ENCODE data around the gene KCNH1.
"Not testable (repeated sequence)": the region's sequence is repeated elsewhere in the genome, so short reads cannot be mapped to it uniquely, and the experiment has no call there.

KCNH1 gene

DNA sequence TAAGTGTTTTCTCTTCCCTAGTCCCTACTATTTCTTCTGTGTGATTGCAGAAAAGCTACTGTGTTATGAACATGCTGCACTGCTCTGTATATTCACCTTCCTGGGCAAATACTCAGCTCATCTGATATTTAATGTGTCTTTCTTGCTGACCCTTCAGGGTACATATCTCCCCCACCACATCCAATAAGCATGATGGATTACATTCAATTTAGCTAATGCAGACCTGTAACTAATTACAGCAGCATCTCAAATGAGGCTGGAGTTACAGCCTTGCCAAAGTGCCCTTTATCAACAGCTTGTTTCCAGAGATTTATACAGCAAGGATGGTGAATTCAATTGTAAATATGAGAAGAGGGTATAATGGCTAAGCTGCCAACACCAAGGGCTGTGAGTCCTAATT lies 144.0 kb downstream of the KCNH1 start:
- DNase-seq (ENCODE audit: low read depth) = no peak

DNA sequence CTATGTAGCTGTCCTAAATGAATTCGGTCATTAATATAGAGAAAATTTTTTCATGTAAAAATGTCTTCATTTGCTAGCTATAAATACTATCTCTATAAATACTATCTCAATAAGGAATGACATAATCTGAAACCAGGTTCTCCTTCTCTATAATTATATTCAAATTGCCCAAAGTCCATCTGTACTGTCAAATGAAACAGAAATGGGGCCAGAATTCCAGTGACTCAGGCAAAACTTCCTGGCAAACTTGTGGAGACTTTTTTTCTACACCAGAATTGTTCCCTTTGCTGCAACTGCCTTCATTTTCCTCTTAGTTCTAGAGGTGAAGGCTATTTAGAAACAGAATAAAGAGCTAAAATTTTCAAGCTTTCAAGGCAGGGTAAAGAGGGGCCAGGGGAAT lies 152.5 kb downstream of the KCNH1 start:
- no peak overlapping the region for H3K4me3 ChIP-seq (ENCODE audit: low read depth, low read length)
- DNase-seq (ENCODE audit: low read depth) = no peak
- TF ChIP-seq, protein P1, sequence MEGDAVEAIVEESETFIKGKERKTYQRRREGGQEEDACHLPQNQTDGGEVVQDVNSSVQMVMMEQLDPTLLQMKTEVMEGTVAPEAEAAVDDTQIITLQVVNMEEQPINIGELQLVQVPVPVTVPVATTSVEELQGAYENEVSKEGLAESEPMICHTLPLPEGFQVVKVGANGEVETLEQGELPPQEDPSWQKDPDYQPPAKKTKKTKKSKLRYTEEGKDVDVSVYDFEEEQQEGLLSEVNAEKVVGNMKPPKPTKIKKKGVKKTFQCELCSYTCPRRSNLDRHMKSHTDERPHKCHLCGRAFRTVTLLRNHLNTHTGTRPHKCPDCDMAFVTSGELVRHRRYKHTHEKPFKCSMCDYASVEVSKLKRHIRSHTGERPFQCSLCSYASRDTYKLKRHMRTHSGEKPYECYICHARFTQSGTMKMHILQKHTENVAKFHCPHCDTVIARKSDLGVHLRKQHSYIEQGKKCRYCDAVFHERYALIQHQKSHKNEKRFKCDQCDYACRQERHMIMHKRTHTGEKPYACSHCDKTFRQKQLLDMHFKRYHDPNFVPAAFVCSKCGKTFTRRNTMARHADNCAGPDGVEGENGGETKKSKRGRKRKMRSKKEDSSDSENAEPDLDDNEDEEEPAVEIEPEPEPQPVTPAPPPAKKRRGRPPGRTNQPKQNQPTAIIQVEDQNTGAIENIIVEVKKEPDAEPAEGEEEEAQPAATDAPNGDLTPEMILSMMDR (IDR thresholded peaks at IDR 0.05; ENCODE audit: control insufficient read depth, extremely low read depth, insufficient read depth) = no peak

More for the DNA sequence above, 144.0 kb downstream of the KCNH1 start:
- H3K4me3 ChIP-seq (ENCODE audit: low read depth, low read length) = no peak overlapping the region
- TF ChIP-seq, protein P1 (IDR thresholded peaks at IDR 0.05; ENCODE audit: control insufficient read depth, extremely low read depth, insufficient read depth) = no peak

DNA sequence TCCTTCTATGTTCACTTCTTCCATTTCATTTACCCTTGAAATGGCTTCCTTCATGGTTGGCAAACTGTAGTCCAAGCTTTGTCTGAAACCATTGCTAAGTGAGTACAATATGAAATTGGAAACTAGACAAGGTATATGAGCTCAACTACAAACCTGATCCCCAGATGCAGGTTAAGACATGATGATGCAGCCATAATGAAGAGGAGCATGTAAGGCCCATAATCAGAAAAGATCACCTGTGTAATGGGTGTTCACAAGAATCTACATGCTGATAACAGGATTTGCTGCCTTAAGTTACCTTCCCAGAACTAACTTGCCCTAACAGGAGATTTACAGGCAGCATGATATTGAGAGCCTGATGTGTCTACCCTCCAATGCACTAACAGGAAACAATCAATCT lies 153.9 kb downstream of the KCNH1 start:
- no peak for DNase-seq (ENCODE audit: low read depth)
- H3K4me3 ChIP-seq (ENCODE audit: low read depth, low read length) = no peak overlapping the region
- TF ChIP-seq, protein P1 (IDR thresholded peaks at IDR 0.05; ENCODE audit: control insufficient read depth, extremely low read depth, insufficient read depth) = no peak

DNA sequence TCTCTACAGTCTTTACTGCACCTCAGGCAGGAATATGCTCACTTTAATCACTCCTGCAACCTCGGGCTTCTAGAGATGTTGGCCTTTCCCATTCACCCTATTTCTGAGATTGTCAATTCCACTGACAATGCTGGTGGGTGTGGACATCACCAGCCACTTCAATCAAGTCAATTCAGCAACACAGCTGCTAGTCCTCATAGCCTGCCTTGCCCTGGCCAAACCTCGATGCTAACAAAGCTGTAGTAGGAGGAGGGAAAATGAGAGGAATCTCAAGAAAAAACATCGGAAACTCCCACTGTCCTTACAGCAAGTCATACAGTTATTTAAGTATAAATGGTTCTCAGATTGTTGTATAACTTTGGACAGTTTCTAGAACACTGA lies 155.0 kb downstream of the KCNH1 start:
- TF ChIP-seq, protein P1 (IDR thresholded peaks at IDR 0.05; ENCODE audit: control insufficient read depth, extremely low read depth, insufficient read depth) = no peak
- no peak for DNase-seq (ENCODE audit: low read depth)
- no peak overlapping the region for H3K4me3 ChIP-seq (ENCODE audit: low read depth, low read length)

DNA sequence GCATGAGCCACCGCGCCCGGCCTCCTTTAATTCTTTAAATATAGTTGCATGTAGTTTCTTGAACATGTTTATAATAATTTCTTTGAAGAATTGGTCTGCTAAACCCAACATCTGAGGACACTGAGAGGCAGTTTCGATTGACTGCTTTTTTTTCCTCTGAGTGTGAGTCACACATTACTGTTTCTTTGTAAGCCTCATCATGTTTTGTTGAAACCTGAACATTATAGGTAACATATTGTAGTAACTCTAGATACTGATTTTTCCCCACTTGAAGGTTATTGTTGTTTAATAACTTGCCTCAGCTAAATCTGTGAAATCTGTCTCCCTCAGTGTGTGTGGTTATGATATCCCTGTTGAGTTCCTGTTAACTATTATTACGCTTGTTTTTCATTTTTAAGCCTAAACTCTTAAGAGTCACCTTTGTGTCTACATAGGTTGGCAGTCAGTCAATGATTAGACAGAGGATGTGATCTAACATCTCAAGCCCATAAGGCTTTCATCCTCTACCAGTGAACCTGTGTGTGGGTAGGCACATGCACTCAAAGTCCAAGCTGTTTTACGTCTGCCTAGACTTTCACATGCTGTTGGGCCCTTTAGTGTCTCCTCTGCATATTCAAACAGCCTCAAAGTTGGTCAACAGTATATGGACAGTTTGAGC lies 155.5 kb downstream of the KCNH1 start:
- TF ChIP-seq, protein P1 (IDR thresholded peaks at IDR 0.05; ENCODE audit: control insufficient read depth, extremely low read depth, insufficient read depth) = no peak
- no peak overlapping the region for H3K4me3 ChIP-seq (ENCODE audit: low read depth, low read length)
- no peak for DNase-seq (ENCODE audit: low read depth)

DNA sequence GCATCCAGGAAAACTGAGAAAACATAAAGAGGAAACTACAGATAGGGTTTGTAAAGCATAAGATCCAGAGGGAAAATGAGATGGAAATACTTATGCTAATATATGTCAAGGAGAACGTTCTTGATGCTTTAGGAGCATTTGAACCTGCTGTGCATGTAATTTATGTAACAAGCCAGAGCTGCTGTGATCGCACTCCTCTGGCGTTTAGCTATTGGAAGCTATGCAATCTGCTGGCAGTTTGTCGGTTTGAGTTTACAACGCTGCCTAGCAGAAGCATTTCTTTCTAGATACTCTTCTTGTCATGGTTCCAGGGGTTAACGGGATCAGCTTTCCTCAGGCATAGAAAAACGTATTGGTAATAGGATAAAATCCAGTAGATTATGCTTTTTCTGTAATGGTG lies 182.7 kb downstream of the KCNH1 start:
- H3K4me3 ChIP-seq (ENCODE audit: low read depth, low read length) = no peak overlapping the region
- DNase-seq (ENCODE audit: low read depth) = no peak
- TF ChIP-seq, protein P1 (IDR thresholded peaks at IDR 0.05; ENCODE audit: control insufficient read depth, extremely low read depth, insufficient read depth) = no peak

DNA sequence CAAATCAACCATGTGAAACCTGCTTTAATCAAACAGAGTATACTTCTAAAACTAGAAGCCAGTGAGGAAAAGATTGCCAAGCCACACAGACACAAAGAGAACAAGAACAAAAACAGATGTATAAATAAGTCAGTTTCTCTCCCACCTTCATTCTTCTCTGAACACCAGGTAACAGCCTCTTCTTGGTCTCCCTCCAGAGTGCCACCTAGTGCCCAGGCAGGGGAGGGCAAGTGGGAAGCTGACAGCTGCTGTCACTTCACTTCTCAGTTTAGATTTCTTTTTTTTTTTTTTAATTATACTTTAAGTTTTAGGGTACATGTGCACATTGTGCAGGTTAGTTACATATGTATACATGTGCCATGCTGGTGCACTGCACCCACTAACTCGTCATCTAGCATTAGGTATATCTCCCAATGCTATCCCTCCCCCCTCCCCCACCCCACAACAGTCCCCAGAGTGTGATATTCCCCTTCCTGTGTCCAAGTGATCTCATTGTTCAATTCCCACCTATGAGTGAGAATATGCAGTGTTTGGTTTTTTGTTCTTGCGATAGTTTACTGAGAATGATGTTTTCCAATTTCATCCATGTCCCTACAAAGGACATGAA lies 183.9 kb downstream of the KCNH1 start:
- DNase-seq (ENCODE audit: low read depth) = peak; percentile 10
- TF ChIP-seq, protein P1 (IDR thresholded peaks at IDR 0.05; ENCODE audit: control insufficient read depth, extremely low read depth, insufficient read depth) = peak; percentile 85

More for the DNA sequence above, 183.9 kb downstream of the KCNH1 start:
- H3K4me3 ChIP-seq (ENCODE audit: low read depth, low read length) = not testable (repeated sequence)

Measured in LNCaP clone FGC (cell line).